Kidney tubule cell (primary cell): ENCODE results near the gene EMC1.
"Not testable (repeated sequence)": the region's sequence is repeated elsewhere in the genome, so short reads cannot be mapped to it uniquely, and the experiment has no call there.

ENCODE experiments used
- DNase-seq: peaks from one replicate; pipeline ENCODE4 v3.0.0-alpha.2; 2018; ENCODE audit warnings: low spot score

EMC1 gene

GRCh38 chr1:19190468-19190867, 60.9 kb downstream of the EMC1 start:
- DNase-seq = no peak

GRCh38 chr1:19189270-19189669, 62.1 kb downstream of the EMC1 start:
- DNase-seq = no peak

- no peak for DNase-seq
Observed at GRCh38 chr1:19187852-19188251, 63.5 kb downstream of the EMC1 start.

DNA sequence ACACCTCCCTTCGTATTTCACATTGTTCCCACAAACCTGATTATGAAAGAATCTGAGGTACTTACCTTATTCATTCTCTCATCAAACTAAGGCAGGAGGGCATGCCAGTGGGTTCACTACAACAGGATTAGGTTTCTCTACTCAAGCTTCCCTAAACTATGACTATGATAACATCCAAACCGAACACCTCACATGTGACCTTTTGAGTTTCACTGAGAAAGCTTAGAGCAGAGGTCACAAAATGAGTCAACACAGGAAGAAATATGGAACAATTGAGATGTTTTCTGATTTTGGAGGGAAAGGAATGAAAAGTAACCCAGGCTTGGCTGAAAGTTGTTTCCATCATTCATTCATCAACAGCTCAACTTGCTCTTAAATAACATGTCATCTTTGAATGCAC, 65.3 kb downstream of the EMC1 start:
- no peak for DNase-seq

GRCh38 chr1:19182223-19182622, 69.1 kb downstream of the EMC1 start:
- DNase-seq = no peak

GRCh38 chr1:19180265-19180657, 71.1 kb downstream of the EMC1 start:
- not testable (repeated sequence) for DNase-seq

DNA sequence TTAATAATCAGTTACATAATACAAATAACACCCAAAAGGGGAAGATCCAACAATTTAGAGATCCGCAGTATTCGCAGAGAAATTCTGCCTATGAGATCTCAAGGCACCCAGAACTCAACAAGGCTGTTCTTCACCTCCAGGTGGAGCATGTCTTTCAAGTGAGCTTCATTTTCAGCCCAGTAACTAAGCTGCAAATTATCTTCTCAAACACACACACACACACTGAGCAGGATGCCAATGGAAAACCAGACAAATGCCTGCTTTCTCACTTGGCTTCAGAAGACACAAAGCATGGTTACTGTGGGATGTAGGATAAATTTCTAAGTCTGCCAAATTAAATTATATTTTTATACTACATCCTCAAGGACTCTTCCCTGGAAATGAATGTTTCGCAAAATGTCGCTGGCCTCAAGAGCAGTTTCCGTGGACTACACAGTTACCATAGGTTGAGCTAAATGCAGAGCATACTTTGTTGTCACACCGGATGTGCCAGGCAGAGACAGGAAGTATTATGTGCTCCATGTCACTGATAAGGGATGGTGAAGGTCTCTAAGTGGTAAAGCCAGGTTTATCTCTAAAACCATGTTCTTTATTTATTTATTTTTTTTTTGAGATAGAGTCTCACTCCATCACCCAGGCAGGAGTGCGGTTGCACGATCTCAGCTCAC, 71.6 kb downstream of the EMC1 start:
- peak; percentile 17 for DNase-seq

DNA sequence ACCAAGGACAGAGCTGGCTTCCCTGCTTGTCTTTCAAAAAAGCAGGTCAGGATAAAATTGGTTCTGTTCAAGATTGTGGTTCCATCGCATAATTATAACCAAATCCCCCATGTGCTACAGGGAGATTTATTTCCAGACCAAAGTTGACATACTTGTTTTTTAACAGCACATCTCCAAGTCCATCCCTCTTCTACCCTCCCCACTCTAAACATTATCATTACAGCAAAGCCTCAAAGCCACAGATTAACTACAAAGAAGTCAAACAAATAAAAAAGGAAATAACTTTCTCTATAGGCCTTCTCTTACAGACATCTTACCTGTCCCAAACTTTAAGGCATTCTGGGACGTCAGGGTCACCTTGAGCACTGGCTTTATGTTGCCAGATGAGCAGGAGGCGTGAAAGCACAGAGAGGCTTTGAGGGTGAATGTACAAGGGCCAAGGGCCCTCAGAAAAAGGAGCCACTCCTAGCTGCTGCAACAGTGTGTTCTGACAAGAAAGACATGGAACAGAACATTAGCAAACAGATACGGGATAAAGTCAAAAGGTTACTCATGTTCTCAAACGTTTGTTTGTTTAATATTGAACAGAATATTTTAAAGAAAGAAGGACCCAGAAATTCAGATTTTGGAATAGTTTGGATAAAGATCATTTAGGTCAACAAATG, 72.5 kb downstream of the EMC1 start:
- DNase-seq = no peak

GRCh38 chr1:19177811-19178210, 73.5 kb downstream of the EMC1 start:
- no peak for DNase-seq

- peak; percentile 5 for DNase-seq
Observed at GRCh38 chr1:19169642-19170041, 81.7 kb downstream of the EMC1 start.

DNA sequence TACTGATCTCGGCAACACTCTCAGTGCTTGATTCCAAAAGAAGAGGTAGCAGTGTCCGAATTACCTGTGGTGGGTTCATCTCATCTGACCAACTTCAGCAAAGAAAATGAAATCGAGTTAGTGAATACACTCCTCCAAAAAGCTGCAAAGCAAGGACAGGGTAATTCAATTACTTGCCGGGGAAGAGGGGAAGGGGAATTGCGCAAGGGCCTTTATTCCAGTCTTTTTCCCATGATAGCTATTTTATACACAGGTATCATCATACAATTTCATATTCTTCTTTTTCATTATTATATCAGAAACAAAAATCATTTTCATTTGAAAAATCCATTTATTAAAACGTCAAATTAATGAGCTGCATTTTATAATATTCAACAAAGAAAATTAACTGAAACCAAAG, 84.2 kb downstream of the EMC1 start:
- no peak for DNase-seq

DNA sequence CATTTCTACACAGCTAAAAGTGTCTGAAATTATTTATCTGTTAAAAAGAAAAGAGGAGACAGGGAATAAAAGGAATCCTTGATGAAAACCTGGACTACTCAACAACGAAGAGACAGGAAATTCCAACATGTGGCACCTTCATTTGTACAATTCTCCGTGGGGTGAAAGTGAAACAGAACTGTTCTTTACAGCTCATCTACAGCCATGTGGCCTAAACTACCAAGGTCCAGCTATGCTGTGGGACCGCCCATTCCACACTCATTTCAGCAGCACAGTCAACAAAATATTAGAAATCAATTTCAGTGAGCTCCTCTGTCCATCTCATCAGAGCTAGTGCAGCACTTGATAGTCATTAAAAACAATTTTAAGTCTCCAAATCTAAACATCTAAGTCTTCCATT, 85.3 kb downstream of the EMC1 start:
- DNase-seq = peak; percentile 2
